Activated CD8-positive, alpha-beta memory T cell treated with anti-CD3 and anti-CD28 coated beads for 48 hours (primary cell): Measurements from ENCODE around the gene ATAD5.
"Not testable (repeated sequence)": the region's sequence is repeated elsewhere in the genome, so short reads cannot be mapped to it uniquely, and the experiment has no call there.

Source experiments
- DNase-seq, 3 experiments: peaks; one replicate each; pipeline ENCODE4 v3.0.0-alpha.2; 2020; ENCODE audit warnings: low read depth in 2 of 3, low spot score in 2 of 3

ATAD5 gene

GRCh38 chr17:30831663-30832437 lies at the start of gene ATAD5:
Gene ATAD5, plus strand, starts transcription at chr17:30831966. Its CDS starts 382 bp downstream, at chr17:30832348.
- peak; percentile 69 to 72 (median 71) for DNase-seq

- DNase-seq = no peak
Measured at GRCh38 chr17:30782206-30782605, 49.6 kb upstream of the ATAD5 start.

GRCh38 chr17:30788918-30789317 lies 42.8 kb upstream of the ATAD5 start:
- no peak for DNase-seq

- DNase-seq = no peak
Measured at GRCh38 chr17:30790279-30790678, 41.5 kb upstream of the ATAD5 start.

GRCh38 chr17:30793282-30793977 lies 38.3 kb upstream of the ATAD5 start:
- DNase-seq = no peak

- no peak for DNase-seq
Measured at GRCh38 chr17:30794372-30794771, 37.4 kb upstream of the ATAD5 start.

- DNase-seq = no peak
Measured at GRCh38 chr17:30796016-30796415, 35.8 kb upstream of the ATAD5 start.

- DNase-seq = no peak
Measured at GRCh38 chr17:30801671-30802070, 30.1 kb upstream of the ATAD5 start.

- no peak for DNase-seq
Measured at GRCh38 chr17:30805944-30806456, 25.8 kb upstream of the ATAD5 start.

- no peak for DNase-seq
Measured at GRCh38 chr17:30807896-30808295, 23.9 kb upstream of the ATAD5 start.

GRCh38 chr17:30808785-30809286 lies 22.9 kb upstream of the ATAD5 start:
- no peak for DNase-seq

GRCh38 chr17:30809867-30810266 lies 21.9 kb upstream of the ATAD5 start:
- DNase-seq = no peak

GRCh38 chr17:30812218-30813177 lies 19.3 kb upstream of the ATAD5 start:
- no peak for DNase-seq

GRCh38 chr17:30814236-30814635 lies 17.5 kb upstream of the ATAD5 start:
- DNase-seq = not testable (repeated sequence)

- not testable (repeated sequence) for DNase-seq
Measured at GRCh38 chr17:30814860-30815259, 16.9 kb upstream of the ATAD5 start.

- DNase-seq = no peak
Measured at GRCh38 chr17:30816165-30816564, 15.6 kb upstream of the ATAD5 start.

GRCh38 chr17:30819971-30820705 lies 11.6 kb upstream of the ATAD5 start:
- no peak for DNase-seq

GRCh38 chr17:30821871-30822723 lies 9.7 kb upstream of the ATAD5 start:
- DNase-seq = no peak

- not testable (repeated sequence) for DNase-seq
Measured at GRCh38 chr17:30822919-30823318, 8.8 kb upstream of the ATAD5 start.
